ENCODE data around the gene EPN3. TPM values are rescaled to one million over a fixed set of nuclear protein-coding genes. Genes with fewer than 3 reads are reported as not detected.

The EPN3 gene
- total and polyA plus RNA-seq, 2 donors from 2014 or later: 5.0 to 28.7 TPM

DNA sequence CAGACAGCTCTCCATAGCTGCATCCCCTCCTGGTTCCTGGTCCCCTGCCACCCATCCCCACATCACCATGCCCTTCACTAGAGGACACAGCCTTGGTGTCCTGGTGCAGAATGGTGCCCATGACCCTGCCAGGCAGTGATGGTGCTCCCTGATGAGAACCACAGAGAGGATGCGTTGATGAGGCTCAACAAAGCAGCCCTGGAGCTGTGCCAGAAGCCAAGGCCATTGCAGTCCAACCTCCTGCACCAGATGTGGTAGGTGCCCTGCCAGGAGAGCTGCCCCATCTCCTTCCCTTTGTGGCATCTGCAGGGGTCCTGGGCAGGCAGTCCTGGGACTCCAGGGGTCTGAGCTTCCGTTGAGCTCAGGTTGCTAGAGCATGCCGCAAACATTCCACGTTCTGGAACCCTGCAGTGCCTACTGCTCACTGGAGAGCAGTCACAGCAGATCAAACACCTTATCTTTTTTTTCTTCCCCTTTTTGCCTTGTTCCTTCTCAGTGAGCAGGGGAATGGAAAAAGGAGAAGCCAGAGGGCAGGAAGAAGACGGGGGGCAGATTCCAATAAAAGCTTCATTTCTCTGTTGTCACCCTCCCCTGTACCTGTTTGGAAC lies 5.3 kb upstream of the EPN3 start:
- FAIRE-seq (no peak), DNase-seq (peak in 1 of 5 donors; percentile 53)
- no peak overlapping the region for H3K27ac ChIP-seq (ENCODE audit: low read depth in 2 of 2, low read length in 2 of 2)
- no peaks in the 10 kb centered on the region for H3K36me3 ChIP-seq (ENCODE audit: control insufficient read depth in 2 of 3, insufficient read depth in 3 of 3, low read length in 3 of 3)
- no peak overlapping the region for H3K4me3 ChIP-seq (ENCODE audit: low read length in 3 of 3)
- no peaks in the 10 kb centered on the region for H3K27me3 ChIP-seq (ENCODE audit: control insufficient read depth, insufficient read depth, low read length)
- no peaks in the 10 kb centered on the region for H3K9me3 ChIP-seq (ENCODE audit: control insufficient read depth in 2 of 3, insufficient read depth in 1 of 3, low read length in 3 of 3)
- TF ChIP-seq, protein P1, sequence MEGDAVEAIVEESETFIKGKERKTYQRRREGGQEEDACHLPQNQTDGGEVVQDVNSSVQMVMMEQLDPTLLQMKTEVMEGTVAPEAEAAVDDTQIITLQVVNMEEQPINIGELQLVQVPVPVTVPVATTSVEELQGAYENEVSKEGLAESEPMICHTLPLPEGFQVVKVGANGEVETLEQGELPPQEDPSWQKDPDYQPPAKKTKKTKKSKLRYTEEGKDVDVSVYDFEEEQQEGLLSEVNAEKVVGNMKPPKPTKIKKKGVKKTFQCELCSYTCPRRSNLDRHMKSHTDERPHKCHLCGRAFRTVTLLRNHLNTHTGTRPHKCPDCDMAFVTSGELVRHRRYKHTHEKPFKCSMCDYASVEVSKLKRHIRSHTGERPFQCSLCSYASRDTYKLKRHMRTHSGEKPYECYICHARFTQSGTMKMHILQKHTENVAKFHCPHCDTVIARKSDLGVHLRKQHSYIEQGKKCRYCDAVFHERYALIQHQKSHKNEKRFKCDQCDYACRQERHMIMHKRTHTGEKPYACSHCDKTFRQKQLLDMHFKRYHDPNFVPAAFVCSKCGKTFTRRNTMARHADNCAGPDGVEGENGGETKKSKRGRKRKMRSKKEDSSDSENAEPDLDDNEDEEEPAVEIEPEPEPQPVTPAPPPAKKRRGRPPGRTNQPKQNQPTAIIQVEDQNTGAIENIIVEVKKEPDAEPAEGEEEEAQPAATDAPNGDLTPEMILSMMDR (IDR thresholded peaks at IDR 0.05; ENCODE audit: borderline replicate concordance, extremely low read depth, insufficient read depth): no peak
- intact Hi-C loops (cut with DNase I): no loop called here
- peaks cover 0 to 10% (median 9%) of the 10 kb centered on the region in 3 donors for H3K4me1 ChIP-seq (ENCODE audit: control insufficient read depth in 2 of 3, insufficient read depth in 2 of 3, low read depth in 1 of 3, low read length in 3 of 3)
- no peak overlapping the region for H3K9ac ChIP-seq (ENCODE audit: low read length in 3 of 3)

DNA sequence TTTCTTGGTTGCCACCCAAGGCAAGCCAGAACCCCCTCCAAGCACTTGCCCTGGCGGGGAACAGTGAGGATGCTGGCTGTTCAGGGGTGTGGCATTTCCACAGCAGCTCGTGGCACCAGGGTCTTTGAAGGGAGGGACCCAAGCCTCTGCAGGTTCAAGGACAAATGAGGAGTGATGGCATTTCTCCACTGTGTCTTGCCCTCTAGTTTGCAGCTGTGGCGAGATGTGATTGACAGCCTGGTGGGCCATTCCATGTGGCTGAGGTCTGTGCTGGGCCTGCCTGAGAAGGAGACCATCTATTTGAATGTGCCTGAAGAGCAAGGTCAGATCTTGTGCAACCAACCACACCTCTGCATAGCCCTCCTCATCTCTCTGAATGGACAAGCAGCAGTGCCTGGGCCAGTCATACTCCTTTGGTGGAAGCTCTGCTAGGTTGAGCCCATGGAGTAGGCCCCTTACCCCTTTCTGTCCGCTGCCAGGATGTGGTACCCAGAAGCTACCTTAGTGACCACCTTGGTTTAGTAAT lies 4.5 kb upstream of the EPN3 start:
- H3K4me3 ChIP-seq (ENCODE audit: low read length in 3 of 3): no peak overlapping the region
- H3K36me3 ChIP-seq (ENCODE audit: control insufficient read depth in 2 of 3, insufficient read depth in 3 of 3, low read length in 3 of 3): no peaks in the 10 kb centered on the region
- FAIRE-seq: no peak
- no peak overlapping the region for H3K27ac ChIP-seq (ENCODE audit: low read depth in 2 of 2, low read length in 2 of 2)
- no peak for DNase-seq
- intact Hi-C loops (cut with DNase I): no loop called here
- no peaks in the 10 kb centered on the region for H3K27me3 ChIP-seq (ENCODE audit: control insufficient read depth, insufficient read depth, low read length)
- no peak overlapping the region for H3K9ac ChIP-seq (ENCODE audit: low read length in 3 of 3)
- peaks cover 0 to 12% (median 9%) of the 10 kb centered on the region in 3 donors for H3K4me1 ChIP-seq (ENCODE audit: control insufficient read depth in 2 of 3, insufficient read depth in 2 of 3, low read depth in 1 of 3, low read length in 3 of 3)
- no peaks in the 10 kb centered on the region for H3K9me3 ChIP-seq (ENCODE audit: control insufficient read depth in 2 of 3, insufficient read depth in 1 of 3, low read length in 3 of 3)
- TF ChIP-seq, protein P1 (IDR thresholded peaks at IDR 0.05; ENCODE audit: borderline replicate concordance, extremely low read depth, insufficient read depth): no peak

DNA sequence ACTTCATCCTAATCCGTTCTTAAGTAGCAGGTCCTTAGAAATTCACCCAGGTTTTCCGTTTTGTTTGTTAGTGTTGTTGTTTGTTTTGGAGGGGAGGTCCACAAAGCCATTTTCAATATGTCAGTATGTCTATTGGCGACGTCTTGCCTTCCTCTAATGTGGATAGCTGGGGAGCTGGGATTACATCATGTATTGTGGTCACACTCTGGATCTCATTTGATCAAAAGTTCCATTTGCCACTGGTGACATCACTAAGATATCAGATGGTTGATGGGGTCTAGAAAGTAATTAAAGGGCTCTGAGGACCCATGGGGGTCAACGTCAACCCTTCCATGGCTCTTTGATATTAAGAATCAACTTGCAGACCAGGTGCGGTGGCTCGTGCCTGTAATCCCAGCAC lies 2.7 kb upstream of the EPN3 start:
- no peaks in the 10 kb centered on the region for H3K9me3 ChIP-seq (ENCODE audit: control insufficient read depth in 2 of 3, insufficient read depth in 1 of 3, low read length in 3 of 3)
- no peak overlapping the region for H3K4me3 ChIP-seq (ENCODE audit: low read length in 3 of 3)
- no peaks in the 10 kb centered on the region for H3K36me3 ChIP-seq (ENCODE audit: control insufficient read depth in 2 of 3, insufficient read depth in 3 of 3, low read length in 3 of 3)
- TF ChIP-seq, protein P1 (IDR thresholded peaks at IDR 0.05; ENCODE audit: borderline replicate concordance, extremely low read depth, insufficient read depth): no peak
- FAIRE-seq (no peak), DNase-seq (no peak)
- intact Hi-C loops (cut with DNase I): no loop called here
- no peaks in the 10 kb centered on the region for H3K27me3 ChIP-seq (ENCODE audit: control insufficient read depth, insufficient read depth, low read length)
- H3K27ac ChIP-seq (ENCODE audit: low read depth in 2 of 2, low read length in 2 of 2): no peak overlapping the region
- H3K4me1 ChIP-seq (ENCODE audit: control insufficient read depth in 2 of 3, insufficient read depth in 2 of 3, low read depth in 1 of 3, low read length in 3 of 3): peaks cover 0 to 18% (median 9%) of the 10 kb centered on the region in 3 donors
- H3K9ac ChIP-seq (ENCODE audit: low read length in 3 of 3): no peak overlapping the region
